IMR-90 (cell line): Measurements from ENCODE around the gene PLB1. TPM values are rescaled to one million over a fixed set of nuclear protein-coding genes. Genes with fewer than 3 reads are reported as not detected.
"Not testable (repeated sequence)": the region's sequence is repeated elsewhere in the genome, so short reads cannot be mapped to it uniquely, and the experiment has no call there.

Source experiments
- ATAC-seq: fragments of 200-7000 bp; cut with Tn5 transposase; 2 replicates; pipeline ENCODE4 v1.9.1; 2020; ENCODE audit warnings: low read depth, mild to moderate bottlenecking, moderate library complexity
- BruUV-seq: library from RNA; stranded (reverse); fragments of 400-500 nt; replicated peaks from 2 replicates; lab custom pipeline; 2021; lab: Mats Ljungman, UMichigan
- CTCF ChIA-PET: fragments of 300-600 bp; formaldehyde crosslinking; extraction: SDS; loops from one replicate; lab custom pipeline; 2021; ENCODE audit warnings: antibody characterized with exemption; lab: Yijun Ruan, JAX
- POLR2A ChIA-PET: fragments of 300-600 bp; sonication (Branson Sonifier 250); formaldehyde crosslinking; loops from one replicate; lab custom pipeline; 2022; ENCODE audit warnings: antibody characterized with exemption; ENCODE audit not compliant: unreplicated experiment; lab: Charles Lee
- DNase-seq: peaks from one replicate; pipeline ENCODE4 v3.0.0; 2013
- H2AFZ ChIP-seq: replicated peaks from 2 replicates; pipeline ENCODE3; 2013; ENCODE audit warnings: low read length, mild to moderate bottlenecking; ENCODE audit not compliant: poor library complexity
- H2AK5ac ChIP-seq: 2 replicates; pipeline ENCODE4 v1.6.1; 2013; ENCODE audit warnings: low read depth, low read length, inconsistent platforms
- H2AK9ac ChIP-seq: replicated peaks from 2 replicates; pipeline ENCODE3; 2013; ENCODE audit warnings: mild to moderate bottlenecking, low read depth, low read length, moderate library complexity; ENCODE audit not compliant: poor library complexity
- H2BK120ac ChIP-seq: 2 replicates; pipeline ENCODE4 v1.6.1; 2013; ENCODE audit warnings: low read depth, low read length, inconsistent platforms
- H2BK15ac ChIP-seq: 3 replicates; pipeline ENCODE4 v1.6.1; 2013; ENCODE audit warnings: low read depth, low read length, inconsistent platforms
- H2BK20ac ChIP-seq: 2 replicates; pipeline ENCODE4 v1.6.1; 2013; ENCODE audit warnings: low read depth, mild to moderate bottlenecking, inconsistent platforms, low read length, moderate library complexity
- H2BK5ac ChIP-seq: 2 replicates; pipeline ENCODE4 v1.6.1; 2013; ENCODE audit warnings: mild to moderate bottlenecking, low read depth, low read length, inconsistent platforms; ENCODE audit not compliant: poor library complexity, severe bottlenecking
- H3K14ac ChIP-seq: replicated peaks from 2 replicates; pipeline ENCODE4 v1.6.1; 2013; ENCODE audit warnings: low read depth, low read length, inconsistent platforms
- H3K18ac ChIP-seq: 2 replicates; pipeline ENCODE4 v1.6.1; 2013; ENCODE audit warnings: low read depth, low read length, control low read depth
- H3K23ac ChIP-seq: 2 replicates; pipeline ENCODE4 v1.6.1; 2013; ENCODE audit warnings: low read depth, low read length, inconsistent platforms
- H3K27ac ChIP-seq: 2 replicates; pipeline ENCODE4 v1.5.1; 2013; ENCODE audit warnings: mild to moderate bottlenecking, control low read depth, low read length; ENCODE audit not compliant: insufficient read depth
- H3K27me3 ChIP-seq: 2 replicates; pipeline ENCODE4 v1.6.1; 2013; ENCODE audit warnings: low read length; ENCODE audit not compliant: control insufficient read depth, insufficient read depth
- H3K36me3 ChIP-seq: 2 replicates; pipeline ENCODE4 v1.6.1; 2013; ENCODE audit warnings: low read length, mixed read lengths; ENCODE audit not compliant: control insufficient read depth, insufficient read depth
- H3K4ac ChIP-seq: 2 replicates; pipeline ENCODE4 v1.6.1; 2013; ENCODE audit warnings: low read depth, low read length, inconsistent platforms
- H3K4me1 ChIP-seq: 2 replicates; pipeline ENCODE4 v1.6.1; 2013; ENCODE audit warnings: low read length, mixed read lengths; ENCODE audit not compliant: control insufficient read depth, insufficient read depth
- H3K4me2 ChIP-seq: 2 replicates; pipeline ENCODE4 v1.6.1; 2013; ENCODE audit warnings: low read depth, mild to moderate bottlenecking, control low read depth, low read length, moderate library complexity
- H3K4me3 ChIP-seq: 2 replicates; pipeline ENCODE4 v1.5.1; 2013; ENCODE audit warnings: low read depth, mild to moderate bottlenecking, control low read depth, low read length, moderate library complexity; ENCODE audit not compliant: insufficient read depth
- H3K56ac ChIP-seq: 2 replicates; pipeline ENCODE4 v1.6.1; 2013; ENCODE audit warnings: low read length, inconsistent platforms; ENCODE audit not compliant: insufficient read depth; ENCODE audit errors: extremely low read depth
- H3K79me1 ChIP-seq, 2 experiments: 2 replicates each; pipeline ENCODE4 v1.6.1; 2013; ENCODE audit warnings: low read length in 2 of 2, inconsistent platforms in 1 of 2, low read depth in 1 of 2
- H3K9ac ChIP-seq: 2 replicates; pipeline ENCODE4 v1.6.1; 2013; ENCODE audit warnings: low read depth, low read length, control low read depth
- H3K9me1 ChIP-seq: 2 replicates; pipeline ENCODE4 v1.6.1; 2013; ENCODE audit warnings: low read length, inconsistent platforms; ENCODE audit not compliant: insufficient read depth
- H3K9me3 ChIP-seq: 2 replicates; pipeline ENCODE4 v1.6.1; 2013; ENCODE audit warnings: low read length; ENCODE audit not compliant: control insufficient read depth, insufficient read depth
- H4K20me1 ChIP-seq: 2 replicates; pipeline ENCODE4 v1.6.1; 2013; ENCODE audit warnings: low read length, inconsistent platforms; ENCODE audit not compliant: insufficient read depth
- H4K5ac ChIP-seq: 2 replicates; pipeline ENCODE4 v1.6.1; 2013; ENCODE audit warnings: mild to moderate bottlenecking, low read depth, low read length, control low read depth
- H4K8ac ChIP-seq, 2 experiments: 2 replicates each; pipeline ENCODE4 v1.6.1; 2013; ENCODE audit warnings: low read depth in 2 of 2, low read length in 2 of 2, control low read depth in 1 of 2, inconsistent platforms in 1 of 2
- H4K91ac ChIP-seq: 2 replicates; pipeline ENCODE4 v1.6.1; 2013; ENCODE audit warnings: low read depth, low read length, inconsistent platforms; ENCODE audit not compliant: insufficient read depth
- BHLHE40 ChIP-seq: fragments of 150-350 bp; IDR thresholded peaks from 2 replicates; pipeline ENCODE4 v1.6.1; 2016; ENCODE audit warnings: mild to moderate bottlenecking, low read depth, low read length
- CHD1 ChIP-seq: IDR thresholded peaks from 2 replicates; pipeline ENCODE4 v1.6.1; 2012; ENCODE audit warnings: low read depth, low read length, improper control_type of control experiment
- MAFK ChIP-seq: IDR thresholded peaks from 2 replicates; pipeline ENCODE4 v1.6.1; 2012; ENCODE audit warnings: low read depth, low read length, improper control_type of control experiment
- NFE2L2 ChIP-seq: fragments of 150-350 bp; IDR thresholded peaks from 2 replicates; pipeline ENCODE4 v1.6.1; 2016; ENCODE audit warnings: low read depth, mild to moderate bottlenecking, low read length
- WGBS, 2 experiments: methylation state at CpG; one replicate each; pipeline versions ENCODE4 v1.1.5 to v1.1.7; 2013; ENCODE audit warnings: missing lambda C conversion rate in 2 of 2; ENCODE audit not compliant: insufficient read length in 1 of 2; ENCODE audit errors: extremely low coverage in 2 of 2; 5-methylcytosine and 5-hydroxymethylcytosine counted together
- dilution Hi-C: fragments of 300-500 bp; cut with HindIII; formaldehyde crosslinking; loops from one replicate; pipeline ENCODE4 v1.14.3; 2018; ENCODE audit warnings: low sequenced_read_pairs; ENCODE audit not compliant: unreplicated experiment
- in situ Hi-C: fragments of 300-500 bp; cut with MboI; formaldehyde crosslinking; loops from 3 replicates; pipeline ENCODE4 v1.14.3; 2019; ENCODE audit warnings: low sequenced_read_pairs, inconsistent platforms, mixed read lengths
- intact Hi-C: fragments of 100-400 bp; cut with micrococcal nuclease; formaldehyde crosslinking; loops from 2 replicates; pipeline ENCODE4 v1.10.0; 2022
- polyA plus RNA-seq, 3 experiments: library from polyadenylated mRNA; depleted of rRNA; stranded (reverse); fragments of >200 nt; gene quantifications; 2 replicates each; pipeline ENCODE4 v1.2.3, GENCODE V29; 2012; ENCODE audit warnings: low replicate concordance in 1 of 3
- total RNA-seq: library from RNA; depleted of rRNA; stranded (reverse); fragments of >200 nt; gene quantifications from 2 replicates; pipeline ENCODE4 v1.2.3, GENCODE V29; 2012
- TF ChIP-seq, protein P1 (sequence below): fragments of 150-350 bp; IDR thresholded peaks from 2 replicates; pipeline ENCODE4 v1.6.1; 2017; ENCODE audit warnings: mild to moderate bottlenecking, antibody characterized with exemption, low read length, low read depth
- TF ChIP-seq, protein P2 (sequence below): conservative IDR thresholded peaks from 2 replicates; pipeline ENCODE4 v1.5.1; 2012; ENCODE audit warnings: mild to moderate bottlenecking, low read depth, low read length, improper control_type of control experiment

The PLB1 gene
- total and polyA plus RNA-seq, 2 of the 4 experiments (the other 2 are of a cell fraction), result 0.74 to 0.90 TPM

DNA sequence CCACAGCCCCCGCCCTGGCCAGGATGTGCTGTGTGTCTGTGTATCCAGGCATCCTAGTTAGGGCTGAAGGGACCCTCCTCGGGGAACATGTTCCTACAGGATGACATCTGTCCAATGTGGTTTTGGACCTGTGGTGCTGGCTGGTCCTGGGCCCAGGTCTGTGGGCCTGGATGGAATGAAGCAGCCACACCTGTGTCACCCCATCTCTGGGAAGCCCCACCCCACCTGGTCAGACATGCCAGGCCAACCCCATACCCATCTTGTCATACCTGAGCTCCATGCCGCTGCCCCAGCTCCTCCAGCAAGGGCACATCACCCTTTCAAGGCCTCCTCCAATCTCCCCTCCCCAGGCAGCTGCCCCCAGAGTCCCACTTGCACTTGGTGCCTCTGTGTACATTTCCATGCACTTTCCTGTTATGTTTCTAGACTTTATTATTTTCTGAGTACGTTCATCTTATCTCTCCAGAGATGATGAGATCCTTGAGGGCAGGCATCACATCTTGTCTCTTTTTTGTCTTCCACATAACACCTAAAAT, 24.1 kb upstream of the PLB1 start:
- Histone ChIP-seq H2BK5ac (no peak overlapping the region), H3K27ac (no peak overlapping the region), H3K36me3 (no peaks in the 10 kb centered on the region), H4K20me1 (no peaks in the 10 kb centered on the region), H3K9me3 (0 out of 2 replicates have a peak, but pooled peaks cover 2% of the 10 kb centered on the region), H3K14ac (no peak overlapping the region), H3K79me1 (no peaks in the 10 kb centered on the region), H3K9ac (no peak overlapping the region), H3K23ac (no peak overlapping the region), H2BK20ac (no peak overlapping the region), H2AFZ (no peak overlapping the region), H3K4me1 (no peaks in the 10 kb centered on the region), H4K91ac (no peak overlapping the region), H3K4me3 (no peak overlapping the region), H3K9me1 (no peaks in the 10 kb centered on the region), H4K5ac (no peak overlapping the region), H3K18ac (no peak overlapping the region), H3K56ac (no peak overlapping the region), H3K4ac (no peak overlapping the region), H2AK5ac (no peak overlapping the region), H3K27me3 (peaks cover 14% of the 10 kb centered on the region), H2BK120ac (no peak overlapping the region), H4K8ac (no peak overlapping the region), H2BK15ac (no peak overlapping the region), H2AK9ac (no peak overlapping the region), H3K4me2 (no peak overlapping the region)
- no peak for ATAC-seq
- no TSS peak for BruUV-seq
- TF ChIP-seq, protein P1, sequence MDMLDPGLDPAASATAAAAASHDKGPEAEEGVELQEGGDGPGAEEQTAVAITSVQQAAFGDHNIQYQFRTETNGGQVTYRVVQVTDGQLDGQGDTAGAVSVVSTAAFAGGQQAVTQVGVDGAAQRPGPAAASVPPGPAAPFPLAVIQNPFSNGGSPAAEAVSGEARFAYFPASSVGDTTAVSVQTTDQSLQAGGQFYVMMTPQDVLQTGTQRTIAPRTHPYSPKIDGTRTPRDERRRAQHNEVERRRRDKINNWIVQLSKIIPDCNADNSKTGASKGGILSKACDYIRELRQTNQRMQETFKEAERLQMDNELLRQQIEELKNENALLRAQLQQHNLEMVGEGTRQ, result no peak
- TF ChIP-seq BHLHE40 (no peak), CHD1 (no peak), MAFK (no peak), NFE2L2 (no peak)
- TF ChIP-seq, protein P2, sequence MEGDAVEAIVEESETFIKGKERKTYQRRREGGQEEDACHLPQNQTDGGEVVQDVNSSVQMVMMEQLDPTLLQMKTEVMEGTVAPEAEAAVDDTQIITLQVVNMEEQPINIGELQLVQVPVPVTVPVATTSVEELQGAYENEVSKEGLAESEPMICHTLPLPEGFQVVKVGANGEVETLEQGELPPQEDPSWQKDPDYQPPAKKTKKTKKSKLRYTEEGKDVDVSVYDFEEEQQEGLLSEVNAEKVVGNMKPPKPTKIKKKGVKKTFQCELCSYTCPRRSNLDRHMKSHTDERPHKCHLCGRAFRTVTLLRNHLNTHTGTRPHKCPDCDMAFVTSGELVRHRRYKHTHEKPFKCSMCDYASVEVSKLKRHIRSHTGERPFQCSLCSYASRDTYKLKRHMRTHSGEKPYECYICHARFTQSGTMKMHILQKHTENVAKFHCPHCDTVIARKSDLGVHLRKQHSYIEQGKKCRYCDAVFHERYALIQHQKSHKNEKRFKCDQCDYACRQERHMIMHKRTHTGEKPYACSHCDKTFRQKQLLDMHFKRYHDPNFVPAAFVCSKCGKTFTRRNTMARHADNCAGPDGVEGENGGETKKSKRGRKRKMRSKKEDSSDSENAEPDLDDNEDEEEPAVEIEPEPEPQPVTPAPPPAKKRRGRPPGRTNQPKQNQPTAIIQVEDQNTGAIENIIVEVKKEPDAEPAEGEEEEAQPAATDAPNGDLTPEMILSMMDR, result no peak
- dilution Hi-C loops, result no loop called here
- no peak for DNase-seq
- WGBS, 2 experiments, result 43% methylated on average over 1 of the region's 4 CpGs; no CpG with 5 or more reads in 1 of the 2 experiments
- in situ Hi-C loops, result no loop called here
- ChIA-PET CTCF (no interaction called here), POLR2A (no interaction called here)
- intact Hi-C loops, result no loop called here

DNA sequence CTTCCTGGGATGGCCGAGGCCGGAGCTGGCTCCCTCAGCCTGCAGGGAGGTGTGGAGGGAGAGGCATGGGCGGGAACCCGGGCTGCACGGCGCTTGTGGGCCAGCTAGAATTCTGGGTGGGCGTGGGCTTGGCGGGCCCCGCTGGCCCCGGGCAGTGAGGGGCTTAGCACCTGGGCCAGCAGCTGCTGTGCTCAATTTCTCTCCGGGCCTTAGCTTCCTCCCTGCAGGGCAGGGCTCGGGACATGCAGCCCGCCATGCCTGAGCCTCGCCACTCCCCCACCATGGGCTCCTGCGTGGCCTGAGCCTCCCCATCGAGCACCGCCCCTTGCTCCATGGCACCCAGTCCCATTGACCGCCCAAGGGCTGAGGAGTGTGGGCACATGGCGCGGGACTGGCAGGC, 23.2 kb upstream of the PLB1 start:
- H3K9me1 ChIP-seq, H4K91ac ChIP-seq, H3K18ac ChIP-seq, H3K23ac ChIP-seq, H3K36me3 ChIP-seq, DNase-seq, CTCF ChIA-PET, dilution Hi-C loops, H2AK5ac ChIP-seq, H2BK15ac ChIP-seq, H2AK9ac ChIP-seq, BruUV-seq, H4K20me1 ChIP-seq, H3K79me1 ChIP-seq, H2BK120ac ChIP-seq, ATAC-seq, H4K5ac ChIP-seq, H3K4me1 ChIP-seq, H3K9me3 ChIP-seq, H4K8ac ChIP-seq, H3K4me2 ChIP-seq, intact Hi-C loops, H3K56ac ChIP-seq, POLR2A ChIA-PET, in situ Hi-C loops, H2BK20ac ChIP-seq, H3K27ac ChIP-seq, H2BK5ac ChIP-seq, H3K4me3 ChIP-seq, H3K9ac ChIP-seq, H3K14ac ChIP-seq, H2AFZ ChIP-seq, H3K4ac ChIP-seq: not testable (repeated sequence)
- H3K27me3 ChIP-seq, result peaks cover 16% of the 10 kb centered on the region
- 87% methylated on average over 10 of the region's 20 CpGs; no CpG with 5 or more reads in 1 of the 2 experiments for WGBS, 2 experiments
